Fibroblast of lung (primary cell): Measurements from ENCODE around the gene PTPN21. TPM values are rescaled to one million over a fixed set of nuclear protein-coding genes. Genes with fewer than 3 reads are reported as not detected.

Source experiments
- DNase-seq, 2 donors: peaks; one replicate each; pipeline versions ENCODE4 v3.0.0 to v3.0.0-alpha.2; 2010; ENCODE audit warnings: low read depth in 2 of 2
- H2AFZ ChIP-seq: 2 replicates; pipeline ENCODE4 v1.5.1; 2012; ENCODE audit warnings: low read length, control low read depth, inconsistent platforms
- H3K27ac ChIP-seq: 2 replicates; pipeline ENCODE4 v1.5.1; 2011; ENCODE audit warnings: low read length, control low read depth; ENCODE audit not compliant: insufficient read depth
- H3K27me3 ChIP-seq: 2 replicates; pipeline ENCODE4 v1.5.1; 2011; ENCODE audit warnings: mild to moderate bottlenecking, low read length; ENCODE audit not compliant: control insufficient read depth, insufficient read depth
- H3K36me3 ChIP-seq: 2 replicates; pipeline ENCODE4 v1.5.1; 2011; ENCODE audit warnings: low read length; ENCODE audit not compliant: control insufficient read depth, insufficient read depth
- H3K4me1 ChIP-seq: 2 replicates; pipeline ENCODE4 v1.5.1; 2011; ENCODE audit warnings: low read length; ENCODE audit not compliant: control insufficient read depth, insufficient read depth; ENCODE audit errors: extremely low read depth
- H3K4me2 ChIP-seq: 2 replicates; pipeline ENCODE4 v1.5.1; 2011; ENCODE audit warnings: low read length, control low read depth; ENCODE audit not compliant: insufficient read depth; ENCODE audit errors: extremely low read depth
- H3K4me3 ChIP-seq, 4 experiments: fragments of 200-600 bp in 1 of 4; sonication (generic) in 1 of 4; replicated peaks in 1 of 4; 2 replicates each; pipeline ENCODE4 v1.5.1; 2011 to 2016; ENCODE audit warnings: low read length in 4 of 4, low read depth in 3 of 4, mild to moderate bottlenecking in 3 of 4, control low read depth in 2 of 4, inconsistent platforms in 1 of 4, mixed read lengths in 1 of 4; ENCODE audit not compliant: insufficient read depth in 1 of 4; ENCODE audit errors: control extremely low read depth in 1 of 4
- H3K79me2 ChIP-seq: 2 replicates; pipeline ENCODE4 v1.5.1; 2012; ENCODE audit warnings: mild to moderate bottlenecking, low read length, inconsistent platforms; ENCODE audit not compliant: control insufficient read depth, insufficient read depth
- H3K9ac ChIP-seq: 2 replicates; pipeline ENCODE4 v1.5.1; 2011; ENCODE audit warnings: mild to moderate bottlenecking, low read length, control low read depth; ENCODE audit not compliant: insufficient read depth
- H3K9me3 ChIP-seq: 2 replicates; pipeline ENCODE4 v1.5.1; 2012; ENCODE audit warnings: low read depth, low read length; ENCODE audit not compliant: control insufficient read depth, insufficient read depth
- H4K20me1 ChIP-seq: 2 replicates; pipeline ENCODE4 v1.5.1; 2011; ENCODE audit warnings: low read length; ENCODE audit not compliant: control insufficient read depth, insufficient read depth; ENCODE audit errors: extremely low read depth
- CTCF ChIP-seq, 2 donors: IDR thresholded peaks in 1 of 2; conservative IDR thresholded peaks in 1 of 2; 1 replicate in 1 of 2; 2 replicates in 1 of 2; pipeline ENCODE4 v1.5.1; 2011 to 2012; ENCODE audit warnings: low read length in 2 of 2, control low read depth in 1 of 2, inconsistent platforms in 1 of 2, low read depth in 1 of 2, mild to moderate bottlenecking in 1 of 2
- EZH2 ChIP-seq: IDR thresholded peaks from 2 replicates; pipeline ENCODE4 v1.5.1; 2012; ENCODE audit warnings: low read length, control low read depth, mild to moderate bottlenecking; ENCODE audit errors: missing control alignments
- polyA plus RNA-seq, 2 donors: library from polyadenylated mRNA; depleted of rRNA in 1 of 2; stranded (reverse) in 1 of 2; unstranded in 1 of 2; fragments of >200 nt; gene quantifications; 2 replicates each; pipeline ENCODE4 v1.2.1, GENCODE V29; 2011 to 2012; ENCODE audit warnings: missing spikeins in 1 of 2
- total RNA-seq: library from RNA; depleted of rRNA; stranded (reverse); fragments of >200 nt; gene quantifications from 2 replicates; pipeline ENCODE4 v1.2.1, GENCODE V29; 2014

PTPN21 gene
- total and polyA plus RNA-seq, 2 donors (not counting 1 experiment from before 2014, with no cell fraction given) = 13.2 to 13.7 TPM

- no peaks in the 10 kb centered on the region for H3K79me2 ChIP-seq
- no peak overlapping the region for H2AFZ ChIP-seq
- H3K27ac ChIP-seq = no peak overlapping the region
- H4K20me1 ChIP-seq = no peaks in the 10 kb centered on the region
- H3K4me1 ChIP-seq = no peaks in the 10 kb centered on the region
- no peak overlapping the region for H3K4me3 ChIP-seq
- H3K27me3 ChIP-seq = no peaks in the 10 kb centered on the region
- no peak overlapping the region for H3K4me2 ChIP-seq
- TF ChIP-seq EZH2 = no peak
- TF ChIP-seq CTCF (conservative IDR thresholded peaks at IDR 0.05 in 1 of 2, IDR thresholded peaks at IDR 0.05 in 1 of 2; ENCODE audit: low read depth in 1 of 2, low read length in 2 of 2) = no peak
- no peaks in the 10 kb centered on the region for H3K9me3 ChIP-seq
- H3K36me3 ChIP-seq = peaks cover 3% of the 10 kb centered on the region
- H3K9ac ChIP-seq = no peak overlapping the region
- no peak for DNase-seq
These were observed 55.6 kb downstream of the PTPN21 start for GRCh38 chr14:88499225-88499624.

- TF ChIP-seq CTCF (conservative IDR thresholded peaks at IDR 0.05 in 1 of 2, IDR thresholded peaks at IDR 0.05 in 1 of 2; ENCODE audit: low read depth in 1 of 2, low read length in 2 of 2) (no peak), EZH2 (no peak)
- H3K9ac ChIP-seq = no peak overlapping the region
- peaks cover 3% of the 10 kb centered on the region for H3K36me3 ChIP-seq
- H3K27me3 ChIP-seq = no peaks in the 10 kb centered on the region
- no peak overlapping the region for H3K27ac ChIP-seq
- no peaks in the 10 kb centered on the region for H4K20me1 ChIP-seq
- no peak overlapping the region for H3K4me2 ChIP-seq
- no peak for DNase-seq
- no peak overlapping the region for H2AFZ ChIP-seq
- no peaks in the 10 kb centered on the region for H3K79me2 ChIP-seq
- H3K9me3 ChIP-seq = no peaks in the 10 kb centered on the region
- no peaks in the 10 kb centered on the region for H3K4me1 ChIP-seq
- H3K4me3 ChIP-seq = no peak overlapping the region
These were observed 58.4 kb downstream of the PTPN21 start for GRCh38 chr14:88496414-88496813.

- no peaks in the 10 kb centered on the region for H3K9me3 ChIP-seq
- H3K79me2 ChIP-seq = no peaks in the 10 kb centered on the region
- no peaks in the 10 kb centered on the region for H3K27me3 ChIP-seq
- no peak overlapping the region for H2AFZ ChIP-seq
- H3K4me3 ChIP-seq = no peak overlapping the region
- no peak overlapping the region for H3K27ac ChIP-seq
- no peak for TF ChIP-seq CTCF (conservative IDR thresholded peaks at IDR 0.05 in 1 of 2, IDR thresholded peaks at IDR 0.05 in 1 of 2; ENCODE audit: low read depth in 1 of 2, low read length in 2 of 2)
- no peak for TF ChIP-seq EZH2
- no peak overlapping the region for H3K4me2 ChIP-seq
- H3K36me3 ChIP-seq = peaks cover 1% of the 10 kb centered on the region
- no peak for DNase-seq
- H3K9ac ChIP-seq = no peak overlapping the region
- H4K20me1 ChIP-seq = no peaks in the 10 kb centered on the region
- H3K4me1 ChIP-seq = no peaks in the 10 kb centered on the region
These were observed 61.2 kb downstream of the PTPN21 start for GRCh38 chr14:88493392-88494185.
